ENCODE data around the gene CBFB.

DNA sequence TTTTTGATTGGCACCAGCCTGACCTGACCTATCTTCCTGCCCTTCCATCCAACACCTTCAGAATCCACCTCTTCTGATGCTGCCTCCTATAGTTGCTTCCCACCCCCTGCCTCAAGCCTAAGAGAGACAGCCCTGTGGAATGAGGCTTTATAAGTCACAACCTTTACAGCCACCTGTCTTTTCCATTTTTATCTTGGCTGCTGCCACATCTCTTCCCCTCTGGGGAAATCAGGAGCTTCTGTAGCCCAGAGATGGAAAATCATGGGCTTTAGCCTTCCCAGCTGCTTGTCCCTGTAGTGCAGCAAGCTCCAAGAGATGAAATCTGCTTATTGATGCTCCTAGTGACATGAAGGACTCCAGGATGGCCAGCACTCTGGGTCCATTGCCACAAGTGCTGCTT, 99.5 kb downstream of the CBFB start:
- no peak for TF ChIP-seq EZH2 (IDR thresholded peaks at IDR 0.05; ENCODE audit: borderline replicate concordance, low read depth, low read length, poor library complexity, severe bottlenecking)
- TF ChIP-seq, protein P1, sequence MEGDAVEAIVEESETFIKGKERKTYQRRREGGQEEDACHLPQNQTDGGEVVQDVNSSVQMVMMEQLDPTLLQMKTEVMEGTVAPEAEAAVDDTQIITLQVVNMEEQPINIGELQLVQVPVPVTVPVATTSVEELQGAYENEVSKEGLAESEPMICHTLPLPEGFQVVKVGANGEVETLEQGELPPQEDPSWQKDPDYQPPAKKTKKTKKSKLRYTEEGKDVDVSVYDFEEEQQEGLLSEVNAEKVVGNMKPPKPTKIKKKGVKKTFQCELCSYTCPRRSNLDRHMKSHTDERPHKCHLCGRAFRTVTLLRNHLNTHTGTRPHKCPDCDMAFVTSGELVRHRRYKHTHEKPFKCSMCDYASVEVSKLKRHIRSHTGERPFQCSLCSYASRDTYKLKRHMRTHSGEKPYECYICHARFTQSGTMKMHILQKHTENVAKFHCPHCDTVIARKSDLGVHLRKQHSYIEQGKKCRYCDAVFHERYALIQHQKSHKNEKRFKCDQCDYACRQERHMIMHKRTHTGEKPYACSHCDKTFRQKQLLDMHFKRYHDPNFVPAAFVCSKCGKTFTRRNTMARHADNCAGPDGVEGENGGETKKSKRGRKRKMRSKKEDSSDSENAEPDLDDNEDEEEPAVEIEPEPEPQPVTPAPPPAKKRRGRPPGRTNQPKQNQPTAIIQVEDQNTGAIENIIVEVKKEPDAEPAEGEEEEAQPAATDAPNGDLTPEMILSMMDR (conservative IDR thresholded peaks at IDR 0.05; ENCODE audit: low read depth, low read length), result no peak
